ENCODE results near the gene ASTN2.

Gene ASTN2

DNA sequence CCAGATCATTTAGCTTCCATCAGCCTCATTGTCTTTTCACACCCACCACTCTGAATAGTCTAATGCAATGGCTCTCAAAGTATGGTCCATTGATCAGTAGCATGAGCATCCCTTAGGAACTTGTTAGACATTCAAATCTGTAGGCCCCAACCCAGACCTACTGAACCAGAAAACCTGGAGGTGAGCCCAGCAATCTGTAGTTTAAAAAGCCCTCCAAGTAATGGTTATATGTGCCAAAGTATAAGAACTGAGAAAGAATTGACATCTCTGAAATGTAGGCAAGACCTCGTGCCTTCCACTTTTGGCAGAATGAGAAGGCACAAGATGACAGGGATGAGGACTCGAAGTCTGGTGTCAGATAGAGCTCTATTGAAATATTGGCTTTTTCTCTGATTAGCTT is 460.1 kb downstream of the ASTN2 start:
- no peak for DNase-seq (ENCODE audit: low spot score)

DNA sequence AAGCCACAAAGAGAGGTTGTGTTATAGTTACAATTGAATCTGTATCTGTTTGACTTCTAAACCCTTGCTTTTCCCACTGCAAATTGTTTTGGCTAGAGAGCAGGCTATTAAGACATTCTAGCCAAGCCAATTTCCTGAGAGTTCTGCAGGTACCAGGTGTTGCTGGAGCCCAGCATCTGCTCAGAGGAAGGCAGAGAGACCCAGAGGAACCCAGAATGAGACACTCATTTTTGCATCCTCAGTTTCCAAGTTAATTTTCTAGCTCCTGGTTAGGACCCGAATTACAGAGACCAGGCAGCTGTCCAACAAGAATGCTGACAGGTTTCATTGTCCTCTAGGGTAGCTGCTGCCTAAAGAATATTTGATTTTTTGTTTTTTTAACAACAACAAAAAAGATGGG is 461.6 kb downstream of the ASTN2 start:
- no peak for DNase-seq (ENCODE audit: low spot score)

DNA sequence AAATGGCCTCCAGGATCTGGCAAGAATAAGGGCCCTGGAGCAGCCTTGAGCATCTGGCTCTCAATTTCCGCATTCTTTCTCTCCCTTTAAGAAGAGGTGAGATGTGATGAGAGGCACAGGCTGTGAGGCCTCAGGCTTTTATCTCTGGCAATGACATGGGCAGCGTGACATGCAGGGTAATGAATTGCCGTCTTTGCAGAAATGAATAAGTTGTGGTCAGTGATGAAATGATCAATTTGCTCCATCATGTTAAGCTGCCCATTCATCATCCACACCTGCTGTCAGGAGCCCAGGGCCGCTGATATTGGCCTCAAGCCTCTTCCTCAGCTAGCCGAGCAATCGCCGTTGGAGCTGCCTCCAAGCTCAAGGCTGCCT is 462.4 kb downstream of the ASTN2 start:
- DNase-seq (ENCODE audit: low spot score) = no peak

DNA sequence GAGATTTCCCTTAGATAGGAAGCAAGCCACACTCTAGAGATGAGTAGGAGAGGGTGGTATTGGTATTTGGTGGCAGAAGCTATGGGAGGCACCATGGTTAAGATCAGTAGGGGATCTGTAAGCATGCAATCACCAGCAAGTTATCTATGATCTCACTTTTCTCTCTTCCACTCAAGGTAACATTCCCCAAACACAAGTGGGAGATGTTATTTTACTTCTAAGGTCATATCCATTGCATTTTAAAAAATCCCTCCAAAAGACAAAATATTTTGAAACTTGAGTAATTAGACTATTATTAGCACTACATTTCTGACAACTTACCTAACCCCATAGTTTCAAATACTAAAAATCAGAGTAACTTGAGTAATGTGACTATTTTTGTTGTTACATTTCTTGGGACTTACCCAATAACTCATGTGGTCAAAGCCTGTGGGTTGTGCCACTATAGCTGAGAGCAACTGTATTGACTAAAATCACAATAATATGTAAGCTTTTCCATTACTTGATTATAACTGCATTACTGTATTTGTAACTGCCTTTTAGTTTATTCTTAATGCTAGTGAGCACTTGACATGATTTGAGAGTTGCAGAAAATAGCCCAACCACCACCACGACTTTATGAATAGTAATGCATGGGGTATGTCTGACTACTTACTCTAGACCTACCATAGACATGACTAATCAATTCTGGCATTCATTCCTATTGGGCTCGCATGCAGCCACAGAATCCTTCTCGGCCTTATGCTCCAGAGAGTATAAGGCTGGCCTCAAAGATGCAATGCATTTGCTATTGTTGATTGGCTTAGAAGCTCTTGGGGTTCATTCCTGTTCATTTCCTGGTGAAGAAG is 463.0 kb downstream of the ASTN2 start:
- no peak for DNase-seq (ENCODE audit: low spot score)

DNA sequence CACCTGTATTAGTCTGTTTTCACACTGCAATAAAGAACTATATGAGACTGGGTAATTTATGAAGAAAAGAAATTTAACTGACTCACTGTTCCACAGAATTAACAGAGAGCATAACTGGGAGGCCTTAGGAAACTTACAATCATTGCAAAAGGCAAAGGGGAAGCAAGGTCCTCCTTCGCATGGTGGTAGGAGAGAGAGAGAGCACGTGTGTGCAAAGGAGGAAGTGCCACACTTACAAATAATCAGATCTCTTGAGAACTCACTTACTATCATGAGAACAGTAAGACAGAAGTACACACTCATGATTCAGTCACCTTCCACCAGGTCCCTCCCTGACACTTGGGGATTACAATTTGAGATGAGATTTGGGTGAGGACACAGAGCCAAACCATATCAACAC is 469.0 kb downstream of the ASTN2 start:
- DNase-seq (ENCODE audit: low spot score) = no peak

DNA sequence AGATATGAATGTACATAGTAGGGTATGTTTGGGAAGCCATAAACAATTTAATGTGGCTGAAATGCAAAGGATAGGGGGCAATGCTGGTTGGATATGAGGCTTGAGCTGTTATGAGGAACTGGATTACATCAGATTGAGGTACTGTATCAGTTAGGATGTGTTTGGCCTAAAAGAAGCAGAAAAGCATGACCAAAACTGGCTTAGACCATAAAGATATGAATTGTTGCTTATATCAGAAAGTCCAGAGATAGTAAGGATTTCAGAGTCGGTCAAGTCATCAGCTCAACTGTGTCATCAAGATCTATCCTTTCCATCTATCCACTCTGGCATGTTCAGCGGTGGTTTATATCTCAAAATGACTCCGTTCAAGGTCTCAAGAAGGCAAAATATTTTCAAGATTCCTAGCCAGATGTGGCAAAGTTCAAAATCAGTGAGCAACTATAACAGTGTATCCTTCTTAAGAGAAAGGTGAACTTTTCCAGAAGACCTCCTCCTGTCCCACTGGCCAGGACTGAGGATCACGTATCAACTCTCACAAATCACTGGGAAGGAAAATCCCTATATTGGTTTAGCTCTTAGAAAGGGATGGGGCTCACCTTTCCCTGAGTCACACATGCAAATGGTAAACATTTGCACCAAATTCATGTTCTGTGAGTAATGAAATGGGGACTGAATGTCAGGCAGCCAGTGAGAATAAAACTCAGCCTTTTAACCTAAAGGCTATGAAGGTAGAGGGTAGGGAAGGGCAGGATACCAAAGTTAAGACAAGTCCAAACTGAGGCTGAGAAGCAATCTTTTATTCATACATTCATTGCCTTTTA is 469.9 kb downstream of the ASTN2 start:
- no peak for DNase-seq (ENCODE audit: low spot score)

DNA sequence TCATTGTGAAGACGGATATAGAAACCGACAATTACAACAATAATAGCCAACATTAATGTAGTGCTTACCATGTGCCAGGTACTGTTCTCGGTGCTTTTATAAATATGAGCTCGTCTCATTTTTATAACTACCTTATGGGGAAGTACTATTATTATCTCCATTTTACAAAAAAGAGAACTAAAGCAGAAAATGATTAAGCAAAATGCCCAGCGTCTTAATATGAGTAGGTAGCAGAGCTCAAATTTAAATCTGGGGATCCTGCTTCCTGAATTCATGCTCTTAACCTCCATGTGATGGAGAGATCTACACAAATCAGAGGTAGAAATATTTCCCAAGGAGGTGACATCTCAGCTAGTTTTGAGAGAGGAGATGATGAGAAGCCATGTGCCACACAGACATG is 470.9 kb downstream of the ASTN2 start:
- DNase-seq (ENCODE audit: low spot score) = no peak

DNA sequence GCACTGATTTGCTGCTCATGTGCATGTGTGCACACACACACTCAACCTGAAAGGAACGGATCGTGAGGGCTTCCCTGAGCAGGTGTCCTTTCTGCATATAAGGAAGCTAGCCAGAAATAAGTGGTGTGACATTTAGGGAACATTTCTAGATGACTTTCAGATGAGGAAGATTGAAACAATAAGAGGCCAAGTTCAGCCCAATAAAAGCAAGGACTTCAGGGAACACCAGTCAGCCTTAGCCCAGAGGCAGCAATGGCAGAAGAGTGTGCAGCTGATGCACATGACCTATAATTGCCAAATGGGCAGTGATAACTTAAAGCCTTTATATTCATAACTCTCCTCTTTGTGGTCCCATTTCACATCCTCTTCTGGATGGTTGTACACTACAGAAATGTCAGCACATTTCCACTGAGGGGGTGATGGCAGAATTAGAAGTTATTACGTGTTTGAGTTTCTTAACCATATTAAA is 472.2 kb downstream of the ASTN2 start:
- no peak for DNase-seq (ENCODE audit: low spot score)

DNA sequence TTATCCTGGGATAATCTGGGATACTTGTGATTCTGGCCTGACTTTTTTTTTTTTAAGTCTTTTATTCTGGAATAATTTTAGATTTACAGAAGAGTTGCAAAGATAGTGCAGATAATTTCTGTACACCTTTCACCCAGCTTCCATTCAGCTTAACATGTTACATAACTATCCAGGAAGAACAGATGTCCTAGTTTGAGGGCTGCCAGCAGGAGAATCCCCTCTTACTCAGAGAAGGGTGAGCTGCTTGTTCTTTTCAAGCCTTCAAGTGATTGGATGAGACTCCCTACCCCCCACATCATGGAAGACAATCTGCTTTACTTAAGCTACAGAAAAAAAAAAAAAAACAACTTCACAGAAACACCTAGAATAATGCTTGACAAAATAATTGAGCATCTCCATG is 473.6 kb downstream of the ASTN2 start:
- DNase-seq (ENCODE audit: low spot score) = no peak

DNA sequence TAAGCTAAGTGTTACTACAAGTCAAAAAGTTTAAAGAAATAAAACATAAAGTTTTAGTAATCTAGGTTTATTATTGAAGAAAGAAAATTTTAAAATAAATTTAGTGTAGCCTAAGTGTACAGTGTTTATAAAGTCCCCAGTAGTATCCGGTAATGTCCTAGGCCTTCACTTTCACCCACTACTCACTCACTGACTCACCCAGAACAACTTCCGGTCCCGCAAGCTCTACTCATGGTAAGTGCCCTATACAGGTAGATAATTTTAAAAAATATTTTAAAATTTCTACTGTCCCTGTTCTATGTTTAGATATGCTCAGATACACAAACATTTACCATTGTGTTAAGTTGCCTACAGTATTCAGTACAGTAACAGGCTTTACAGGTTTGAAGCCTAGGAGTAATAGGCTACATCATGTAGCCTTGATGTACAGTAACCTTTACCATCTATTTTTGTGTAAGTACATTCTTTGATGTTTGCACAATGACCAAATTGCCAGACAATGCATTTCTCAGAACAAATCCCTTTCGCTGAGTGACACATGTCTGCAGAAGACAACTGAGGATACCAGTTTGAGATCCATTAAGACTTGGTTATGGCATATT is 474.1 kb downstream of the ASTN2 start:
- DNase-seq (ENCODE audit: low spot score) = no peak

DNA sequence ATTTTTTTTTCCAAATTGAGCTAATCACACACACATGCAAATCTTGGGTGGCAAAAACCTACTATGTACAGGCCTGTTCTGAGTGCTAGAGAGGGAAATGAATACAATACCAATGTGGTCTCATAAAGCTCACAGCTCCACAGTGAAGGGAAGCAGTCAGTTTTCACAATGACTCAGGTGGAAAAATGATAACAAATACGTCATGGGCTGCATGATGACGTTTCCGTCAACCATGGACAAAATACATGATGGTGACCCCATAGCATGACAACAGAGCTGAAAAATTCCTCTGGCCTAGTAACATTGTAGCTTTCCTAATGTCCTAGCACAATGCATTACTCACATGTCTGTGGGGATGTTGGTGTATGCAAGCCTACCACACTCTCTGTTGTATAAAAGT is 475.2 kb downstream of the ASTN2 start:
- DNase-seq (ENCODE audit: low spot score) = no peak

DNA sequence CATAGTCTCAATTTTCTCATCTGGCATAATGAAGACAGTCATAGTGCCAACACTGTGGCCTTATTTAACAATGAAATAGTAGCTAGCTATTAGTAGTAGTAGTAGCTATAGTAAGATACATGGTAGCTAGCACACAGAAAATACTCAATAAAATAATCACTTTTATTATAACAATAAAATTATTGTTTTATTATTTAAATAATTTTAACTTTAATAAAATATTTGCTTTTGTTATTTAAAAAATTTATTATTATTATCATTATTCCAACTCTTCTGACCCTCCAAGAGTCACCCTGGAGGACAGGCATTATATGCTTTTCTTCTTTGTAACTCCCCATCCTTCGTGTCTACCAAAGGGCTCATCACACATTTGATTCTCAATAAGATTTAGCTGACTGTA is 475.7 kb downstream of the ASTN2 start:
- no peak for DNase-seq (ENCODE audit: low spot score)

DNA sequence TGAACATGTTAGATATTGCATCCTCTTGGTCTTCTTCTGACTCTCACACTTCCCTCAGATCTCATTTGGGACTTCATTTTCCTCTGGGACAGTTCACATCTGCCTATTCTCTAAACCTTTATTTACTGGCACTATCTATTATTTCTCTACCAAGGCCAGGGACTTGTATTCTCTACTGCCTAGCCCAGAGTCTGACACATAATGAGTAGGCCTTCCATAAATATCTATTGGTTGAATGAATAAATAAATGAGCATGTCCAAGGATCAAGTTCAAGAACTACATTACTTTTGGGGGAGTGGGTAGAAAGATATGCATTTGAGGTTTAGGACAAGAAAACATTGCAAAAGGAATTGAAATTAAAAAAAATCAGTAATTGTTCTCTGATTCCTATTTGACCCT is 477.5 kb downstream of the ASTN2 start:
- no peak for DNase-seq (ENCODE audit: low spot score)

DNA sequence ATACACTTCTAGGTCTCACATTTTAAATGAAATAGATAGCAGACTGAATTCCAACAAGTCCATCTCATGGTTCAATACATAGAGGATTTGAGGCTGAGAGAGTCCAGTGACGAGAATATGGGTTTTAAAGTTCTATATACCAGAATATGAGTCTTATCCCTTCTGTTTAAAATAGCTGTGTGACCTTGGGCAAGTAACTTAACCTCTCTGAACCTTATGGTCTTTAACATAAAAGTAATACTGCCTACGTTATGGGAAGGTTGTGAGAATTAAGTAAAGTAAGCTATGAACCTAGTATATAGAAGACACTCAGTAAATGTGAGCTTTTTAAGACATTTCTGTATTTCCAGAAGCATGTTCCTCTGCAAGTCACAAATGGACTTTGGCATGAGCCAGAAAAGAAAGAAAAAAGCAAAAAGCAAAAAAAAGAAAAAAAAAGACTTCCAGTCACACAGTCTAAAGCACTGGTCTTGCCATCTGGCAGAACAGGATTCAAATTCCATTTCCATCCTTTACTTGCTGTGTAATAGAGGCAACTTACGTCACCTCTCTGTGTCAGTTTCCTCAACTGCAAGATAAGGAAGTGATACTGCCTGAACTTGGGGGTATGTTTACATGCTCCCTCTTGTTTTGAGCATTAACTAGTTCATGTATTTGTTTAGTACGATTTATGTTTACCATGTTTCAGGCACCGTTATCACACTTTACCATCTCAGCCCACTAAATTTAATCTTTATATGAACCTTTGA is 479.5 kb downstream of the ASTN2 start:
- no peak for DNase-seq (ENCODE audit: low spot score)

DNA sequence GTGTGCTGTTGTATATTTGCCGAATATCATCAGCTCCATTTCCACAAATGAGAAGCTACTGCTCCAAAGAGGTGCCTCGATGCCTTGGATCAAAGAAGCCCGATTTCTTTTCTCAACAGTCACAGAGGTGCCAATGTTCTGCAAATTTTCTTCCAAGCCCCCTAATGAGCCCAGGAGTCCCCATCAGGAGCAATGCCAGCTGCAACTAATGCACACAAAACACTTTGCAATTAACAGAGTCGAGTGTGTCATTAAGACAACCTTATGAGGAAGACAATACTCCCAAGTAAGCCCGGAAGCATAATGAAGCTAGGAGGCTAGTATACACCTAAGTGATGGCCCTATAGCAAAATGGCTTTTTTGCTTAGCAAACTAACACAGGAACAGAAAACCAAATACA is 480.7 kb downstream of the ASTN2 start:
- DNase-seq (ENCODE audit: low spot score) = no peak

DNA sequence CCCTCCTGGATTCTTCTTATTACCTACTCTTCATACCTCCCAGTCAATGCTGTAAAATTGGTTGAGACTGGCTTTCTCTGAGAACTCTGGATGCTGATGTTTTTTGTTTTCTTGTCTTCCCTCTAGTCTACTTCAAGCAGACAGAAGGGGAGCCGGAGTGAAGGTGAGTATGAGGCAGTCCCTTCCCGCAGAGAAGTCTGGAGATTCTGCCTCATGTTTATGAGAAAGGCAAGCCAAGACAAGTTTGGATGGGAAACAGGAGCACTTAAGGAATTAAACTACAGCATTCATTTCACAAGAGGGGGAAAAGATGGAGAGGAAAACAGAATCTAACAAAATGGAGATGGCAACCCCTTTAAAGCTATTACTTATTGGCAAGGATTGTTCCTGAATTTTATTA is 481.6 kb downstream of the ASTN2 start:
- no peak for DNase-seq (ENCODE audit: low spot score)

DNA sequence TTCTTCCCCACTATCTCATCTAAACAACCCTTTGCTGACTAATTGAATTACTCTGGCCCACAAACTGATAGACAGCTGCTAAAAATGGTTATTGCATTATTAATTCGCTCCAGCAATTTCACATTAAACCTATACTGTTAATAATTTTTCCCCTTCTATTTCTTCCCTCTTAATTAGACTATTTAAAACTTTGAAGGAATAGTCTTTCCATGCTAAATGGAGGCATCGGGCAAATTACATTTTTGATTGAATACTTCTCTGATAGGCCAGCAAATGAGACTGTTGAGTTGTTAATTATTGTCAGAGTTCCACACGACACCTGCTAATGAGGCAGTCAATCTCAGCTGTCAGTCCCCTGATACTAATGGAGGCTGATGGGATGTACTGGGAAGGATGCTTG is 485.2 kb downstream of the ASTN2 start:
- no peak for DNase-seq (ENCODE audit: low spot score)

DNA sequence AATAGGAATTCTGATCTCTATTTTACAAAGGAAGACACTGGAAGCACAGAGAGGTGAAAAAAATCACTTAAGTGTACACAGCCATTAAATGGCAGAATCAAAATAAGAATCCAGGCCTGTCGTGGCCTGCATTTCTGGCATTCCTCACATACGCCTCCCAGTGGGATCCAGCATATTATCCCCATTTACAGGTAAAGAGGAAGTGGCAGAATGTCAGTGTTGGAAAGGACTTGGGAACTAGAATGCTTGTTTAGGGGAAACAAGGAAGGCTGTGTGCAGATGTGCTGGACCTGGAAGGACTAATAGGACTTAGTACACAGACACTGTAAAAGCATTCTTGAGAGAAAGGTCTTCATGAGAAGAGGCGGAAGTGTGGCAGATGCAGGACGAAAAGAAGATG is 486.0 kb downstream of the ASTN2 start:
- no peak for DNase-seq (ENCODE audit: low spot score)

DNA sequence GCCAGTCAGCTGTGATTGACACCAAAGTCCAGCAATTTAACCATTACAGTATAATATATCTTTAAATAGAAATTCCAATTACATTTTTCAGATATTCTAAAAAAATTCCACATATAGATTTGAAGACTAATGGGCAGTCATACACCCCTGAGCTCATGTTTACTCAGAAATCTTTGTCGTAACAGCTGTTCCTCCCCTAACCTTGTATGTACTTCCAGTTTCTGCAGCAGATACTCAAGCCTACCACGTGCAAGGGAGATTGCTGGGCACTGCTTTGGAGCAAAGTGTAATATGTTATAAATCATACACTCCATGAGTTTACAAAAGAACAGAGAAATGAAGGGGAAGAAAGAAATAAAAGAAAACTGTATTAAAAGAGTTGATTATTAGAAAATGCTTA is 486.6 kb downstream of the ASTN2 start:
- DNase-seq (ENCODE audit: low spot score) = no peak

DNA sequence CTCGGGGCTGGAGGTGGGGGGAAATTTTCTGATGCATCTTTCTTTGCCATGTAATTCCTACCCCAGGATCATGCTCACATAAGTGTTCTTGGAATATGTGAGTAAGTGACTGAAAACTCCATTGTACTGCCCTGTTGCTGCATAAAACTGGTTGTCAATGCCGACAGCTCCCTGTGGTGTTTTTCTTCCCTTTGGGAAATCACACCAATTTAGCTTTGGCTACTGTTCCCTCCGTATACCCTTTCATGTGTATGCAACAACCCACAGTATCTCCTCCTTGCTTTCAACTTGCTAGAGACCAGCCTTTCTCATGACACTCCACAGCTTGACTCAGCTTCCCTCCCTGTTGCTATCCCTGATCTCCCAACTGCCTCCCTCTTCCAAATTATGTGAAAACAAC is 487.1 kb downstream of the ASTN2 start:
- DNase-seq (ENCODE audit: low spot score) = no peak

DNA sequence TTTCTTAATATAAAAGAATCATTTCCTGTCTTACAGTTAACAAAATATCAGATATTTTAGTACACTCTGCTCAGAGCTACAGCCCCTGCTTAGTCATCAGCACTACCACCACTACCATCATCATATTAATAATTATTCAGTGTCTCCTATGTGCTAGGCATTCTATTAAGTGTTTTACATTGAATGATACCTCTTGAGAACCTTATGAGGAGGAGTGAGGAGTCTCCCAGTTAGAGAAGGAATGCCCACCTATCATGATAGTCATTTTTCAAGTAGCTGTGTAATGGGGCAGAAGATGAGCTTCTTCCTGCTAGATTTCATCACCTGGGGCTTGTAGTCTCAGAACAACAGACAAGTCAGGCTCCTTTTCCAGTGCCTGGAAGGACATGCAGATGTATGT is 489.7 kb downstream of the ASTN2 start:
- DNase-seq (ENCODE audit: low spot score) = no peak

DNA sequence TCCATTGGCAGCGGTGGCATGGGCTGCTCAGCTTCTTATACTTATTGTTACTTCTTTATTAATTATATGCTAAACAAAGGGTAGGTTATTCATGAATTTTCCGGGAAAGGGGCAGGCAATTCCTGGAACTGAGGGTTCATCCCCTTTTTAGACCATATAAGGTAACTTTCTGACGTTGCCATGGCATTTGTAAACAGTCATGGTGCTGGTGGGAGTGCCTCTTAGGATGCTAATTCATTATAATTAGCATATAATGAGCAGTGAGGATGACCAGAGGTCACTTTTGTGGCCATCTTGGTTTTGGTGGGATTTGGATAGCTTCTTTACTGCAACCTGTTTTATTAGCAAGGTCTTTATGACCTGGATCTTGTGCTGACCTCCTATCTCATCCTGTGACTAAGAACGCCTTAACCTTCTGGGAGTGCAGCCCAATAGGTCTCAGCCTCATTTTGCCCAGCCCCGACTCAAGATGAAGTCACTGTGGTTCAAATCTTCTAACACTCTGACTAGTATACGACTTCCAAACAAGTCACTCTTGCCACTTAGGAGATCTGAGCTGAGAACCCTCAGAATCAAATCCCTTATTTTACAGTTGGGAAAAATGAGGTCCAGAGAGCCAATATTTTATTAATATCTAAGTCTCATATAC is 490.3 kb downstream of the ASTN2 start:
- no peak for DNase-seq (ENCODE audit: low spot score)

Data from COLO829 (cell line).